ENCODE measurements around the gene IL11RA. TPM values are rescaled to one million over a fixed set of nuclear protein-coding genes. Genes with fewer than 3 reads are reported as not detected.

The IL11RA gene
- total RNA-seq, 4 donors from 2014 or later, result 43.8 to 89.9 (median 56.5) TPM

DNA sequence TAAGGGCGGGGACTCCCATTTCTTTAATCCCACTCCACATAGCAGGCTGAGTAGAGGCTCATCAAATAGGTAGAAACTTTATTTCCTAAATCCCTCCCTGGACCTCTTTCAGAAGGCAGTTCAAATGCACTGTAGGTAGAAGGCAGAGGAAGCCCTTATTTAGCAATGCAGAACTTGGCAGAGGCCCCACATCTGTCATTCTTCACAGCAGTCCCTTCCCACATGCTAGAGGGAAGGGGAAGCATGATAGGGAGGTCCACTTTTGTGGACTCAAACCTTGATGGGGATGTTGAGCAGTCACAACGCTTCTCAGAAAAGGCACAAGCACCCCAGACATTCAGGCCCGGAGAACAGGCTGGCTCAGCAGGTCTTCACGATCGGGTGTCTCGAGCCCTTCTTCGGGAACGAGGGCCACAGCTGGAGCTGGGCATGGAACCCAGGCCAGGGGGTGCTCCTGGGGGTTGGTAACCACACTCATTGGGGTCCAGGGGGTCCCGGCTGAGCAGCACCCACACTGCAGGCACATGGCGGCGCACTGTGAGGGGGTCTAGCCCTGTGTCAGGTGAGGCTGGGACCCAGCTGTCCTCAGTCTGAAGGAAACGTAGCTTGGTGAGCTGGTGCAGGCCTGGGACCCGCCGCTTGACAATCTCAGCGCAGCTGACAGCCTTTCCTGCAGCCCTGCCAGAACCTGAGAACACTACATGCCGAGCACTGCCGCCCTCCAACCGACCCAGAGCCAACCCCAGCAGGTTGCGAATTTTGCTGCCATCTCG lies 41.4 kb upstream of the IL11RA start:
- Histone ChIP-seq H3K4me1 (peaks cover 12 to 16% of the 10 kb centered on the region in 2 donors), H3K27me3 (no peaks in the 10 kb centered on the region), H3K27ac (no peak overlapping the region), H3K4me3 (replicated peaks in 1 of 3) (peak overlapping the region in 1 of 3 donors; percentile 58), H3K36me3 (peaks cover 0 to 6% of the 10 kb centered on the region in 2 donors), H3K9me3 (no peaks in the 10 kb centered on the region)
- 93% methylated on average over 15 to 17 of the region's 20 CpGs for WGBS, 2 donors
- intact Hi-C loops (cut with DNase I), result no loop called here
- DNase-seq, result no peak
- TF ChIP-seq POLR2A (IDR thresholded peaks at IDR 0.05), result no peak
- TF ChIP-seq, protein P1, sequence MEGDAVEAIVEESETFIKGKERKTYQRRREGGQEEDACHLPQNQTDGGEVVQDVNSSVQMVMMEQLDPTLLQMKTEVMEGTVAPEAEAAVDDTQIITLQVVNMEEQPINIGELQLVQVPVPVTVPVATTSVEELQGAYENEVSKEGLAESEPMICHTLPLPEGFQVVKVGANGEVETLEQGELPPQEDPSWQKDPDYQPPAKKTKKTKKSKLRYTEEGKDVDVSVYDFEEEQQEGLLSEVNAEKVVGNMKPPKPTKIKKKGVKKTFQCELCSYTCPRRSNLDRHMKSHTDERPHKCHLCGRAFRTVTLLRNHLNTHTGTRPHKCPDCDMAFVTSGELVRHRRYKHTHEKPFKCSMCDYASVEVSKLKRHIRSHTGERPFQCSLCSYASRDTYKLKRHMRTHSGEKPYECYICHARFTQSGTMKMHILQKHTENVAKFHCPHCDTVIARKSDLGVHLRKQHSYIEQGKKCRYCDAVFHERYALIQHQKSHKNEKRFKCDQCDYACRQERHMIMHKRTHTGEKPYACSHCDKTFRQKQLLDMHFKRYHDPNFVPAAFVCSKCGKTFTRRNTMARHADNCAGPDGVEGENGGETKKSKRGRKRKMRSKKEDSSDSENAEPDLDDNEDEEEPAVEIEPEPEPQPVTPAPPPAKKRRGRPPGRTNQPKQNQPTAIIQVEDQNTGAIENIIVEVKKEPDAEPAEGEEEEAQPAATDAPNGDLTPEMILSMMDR (IDR thresholded peaks at IDR 0.05), result no peak

DNA sequence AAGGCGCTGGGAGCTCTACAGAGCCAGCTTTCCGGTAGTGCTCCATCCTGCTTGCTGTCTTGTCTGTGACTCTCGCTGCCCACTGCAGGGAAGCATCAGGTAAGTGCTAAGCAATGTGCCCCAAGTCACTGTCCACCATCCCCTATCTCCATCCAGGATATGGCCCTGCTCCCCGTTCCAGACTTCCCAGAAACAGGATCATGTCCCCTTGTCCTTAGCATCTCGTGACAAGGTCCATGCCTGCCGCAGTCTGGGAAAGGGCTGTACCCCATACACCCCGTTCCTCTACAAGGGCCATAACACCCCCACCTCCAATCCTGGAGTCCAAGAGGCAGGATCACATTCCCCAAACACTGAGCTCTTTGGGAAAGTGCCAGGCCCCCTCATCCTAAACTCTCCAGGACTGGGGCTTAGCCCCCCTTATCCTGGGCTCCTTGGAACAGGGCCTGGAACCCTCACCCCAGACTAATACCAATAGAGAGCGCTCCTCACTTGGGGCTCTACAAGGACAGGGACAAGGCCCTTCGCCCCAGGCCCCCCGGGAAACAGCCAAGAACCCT lies 40.7 kb upstream of the IL11RA start:
- Histone ChIP-seq H3K27ac (peak overlapping the region; percentile 73 to 81 (median 75)), H3K4me1 (peaks cover 12 to 16% of the 10 kb centered on the region in 2 donors), H3K4me3 (replicated peaks in 1 of 3) (peak overlapping the region; percentile 58 to 99 (median 82)), H3K27me3 (no peaks in the 10 kb centered on the region), H3K9me3 (no peaks in the 10 kb centered on the region), H3K36me3 (peaks cover 5 to 12% of the 10 kb centered on the region in 2 donors)
- DNase-seq, result no peak
- intact Hi-C loops (cut with DNase I), result no loop called here
- TF ChIP-seq POLR2A (IDR thresholded peaks at IDR 0.05), result no peak
- TF ChIP-seq, protein P1 (IDR thresholded peaks at IDR 0.05), result no peak
- WGBS, 2 donors, result 60 to 74% methylated on average over 6 to 8 of the region's 10 CpGs

- TF ChIP-seq, protein P1 (IDR thresholded peaks at IDR 0.05), result no peak
- TF ChIP-seq POLR2A (IDR thresholded peaks at IDR 0.05), result peak in 1 of 2 donors; percentile 91
- peak within 1 kb of the TSS; percentile 58 to 99 (median 82) for H3K4me3 ChIP-seq (replicated peaks in 1 of 3)
- no peaks in the 10 kb centered on the region for H3K9me3 ChIP-seq
- peaks cover 12 to 16% of the 10 kb centered on the region in 2 donors for H3K4me1 ChIP-seq
- 0 to 2% methylated on average over 32 to 49 of the region's 77 CpGs for WGBS, 2 donors
- peak; percentile 82 to 88 for DNase-seq
- intact Hi-C loops (cut with DNase I), result no loop called here
- H3K27me3 ChIP-seq, result no peaks in the 10 kb centered on the region
- H3K36me3 ChIP-seq, result peaks cover 12 to 19% of the 10 kb centered on the region in 2 donors
- peak within 1 kb of the TSS; percentile 73 to 81 (median 75) for H3K27ac ChIP-seq
Measured at GRCh38 chr9:34611811-34612787, 39.9 kb upstream of the IL11RA start, which contains the start of gene RPP25L. TSS of gene RPP25L (minus strand) at chr9:34612097. CDS start at chr9:34611296, 801 bp downstream.

GRCh38 chr9:34612788-34613390 lies 39.1 kb upstream of the IL11RA start:
- intact Hi-C loops (cut with DNase I), result no loop called here

More at GRCh38 chr9:34612788-34613390, 39.1 kb upstream of the IL11RA start:
- peaks cover 18 to 27% of the 10 kb centered on the region in 2 donors for H3K36me3 ChIP-seq
- H3K27me3 ChIP-seq, result no peaks in the 10 kb centered on the region
- peaks cover 12 to 16% of the 10 kb centered on the region in 2 donors for H3K4me1 ChIP-seq
- H3K27ac ChIP-seq, result no peak overlapping the region
- H3K4me3 ChIP-seq (replicated peaks in 1 of 3), result peak overlapping the region; percentile 10 to 82 (median 58)
- 3% methylated on average over 15 of the region's 15 CpGs for WGBS, 2 donors
- TF ChIP-seq POLR2A (IDR thresholded peaks at IDR 0.05), result no peak
- TF ChIP-seq, protein P1 (IDR thresholded peaks at IDR 0.05), result peak; percentile 60 to 90 (median 73)
- H3K9me3 ChIP-seq, result no peaks in the 10 kb centered on the region
- peak; percentile 72 to 74 for DNase-seq
